IMR-90 (cell line): ENCODE data around the gene ZFHX3. TPM values are rescaled to one million over a fixed set of nuclear protein-coding genes. Genes with fewer than 3 reads are reported as not detected.

ENCODE experiments used
- ATAC-seq: fragments of 200-7000 bp; cut with Tn5 transposase; 2 replicates; pipeline ENCODE4 v1.9.1; 2020; ENCODE audit warnings: low read depth, mild to moderate bottlenecking, moderate library complexity
- BruUV-seq: library from RNA; stranded (reverse); fragments of 400-500 nt; replicated peaks from 2 replicates; lab custom pipeline; 2021; lab: Mats Ljungman, UMichigan
- CTCF ChIA-PET: fragments of 300-600 bp; formaldehyde crosslinking; extraction: SDS; loops from one replicate; lab custom pipeline; 2021; ENCODE audit warnings: antibody characterized with exemption; lab: Yijun Ruan, JAX
- POLR2A ChIA-PET: fragments of 300-600 bp; sonication (Branson Sonifier 250); formaldehyde crosslinking; loops from one replicate; lab custom pipeline; 2022; ENCODE audit warnings: antibody characterized with exemption; ENCODE audit not compliant: unreplicated experiment; lab: Charles Lee
- DNase-seq: peaks from one replicate; pipeline ENCODE4 v3.0.0; 2013
- H2AFZ ChIP-seq: replicated peaks from 2 replicates; pipeline ENCODE3; 2013; ENCODE audit warnings: low read length, mild to moderate bottlenecking; ENCODE audit not compliant: poor library complexity
- H2AK5ac ChIP-seq: 2 replicates; pipeline ENCODE4 v1.6.1; 2013; ENCODE audit warnings: low read depth, low read length, inconsistent platforms
- H2AK9ac ChIP-seq: replicated peaks from 2 replicates; pipeline ENCODE3; 2013; ENCODE audit warnings: mild to moderate bottlenecking, low read depth, low read length, moderate library complexity; ENCODE audit not compliant: poor library complexity
- H2BK120ac ChIP-seq: 2 replicates; pipeline ENCODE4 v1.6.1; 2013; ENCODE audit warnings: low read depth, low read length, inconsistent platforms
- H2BK15ac ChIP-seq: 3 replicates; pipeline ENCODE4 v1.6.1; 2013; ENCODE audit warnings: low read depth, low read length, inconsistent platforms
- H2BK20ac ChIP-seq: 2 replicates; pipeline ENCODE4 v1.6.1; 2013; ENCODE audit warnings: low read depth, mild to moderate bottlenecking, inconsistent platforms, low read length, moderate library complexity
- H2BK5ac ChIP-seq: 2 replicates; pipeline ENCODE4 v1.6.1; 2013; ENCODE audit warnings: mild to moderate bottlenecking, low read depth, low read length, inconsistent platforms; ENCODE audit not compliant: poor library complexity, severe bottlenecking
- H3K14ac ChIP-seq: replicated peaks from 2 replicates; pipeline ENCODE4 v1.6.1; 2013; ENCODE audit warnings: low read depth, low read length, inconsistent platforms
- H3K18ac ChIP-seq: 2 replicates; pipeline ENCODE4 v1.6.1; 2013; ENCODE audit warnings: low read depth, low read length, control low read depth
- H3K23ac ChIP-seq: 2 replicates; pipeline ENCODE4 v1.6.1; 2013; ENCODE audit warnings: low read depth, low read length, inconsistent platforms
- H3K27ac ChIP-seq: 2 replicates; pipeline ENCODE4 v1.5.1; 2013; ENCODE audit warnings: mild to moderate bottlenecking, control low read depth, low read length; ENCODE audit not compliant: insufficient read depth
- H3K27me3 ChIP-seq: 2 replicates; pipeline ENCODE4 v1.6.1; 2013; ENCODE audit warnings: low read length; ENCODE audit not compliant: control insufficient read depth, insufficient read depth
- H3K36me3 ChIP-seq: 2 replicates; pipeline ENCODE4 v1.6.1; 2013; ENCODE audit warnings: low read length, mixed read lengths; ENCODE audit not compliant: control insufficient read depth, insufficient read depth
- H3K4ac ChIP-seq: 2 replicates; pipeline ENCODE4 v1.6.1; 2013; ENCODE audit warnings: low read depth, low read length, inconsistent platforms
- H3K4me1 ChIP-seq: 2 replicates; pipeline ENCODE4 v1.6.1; 2013; ENCODE audit warnings: low read length, mixed read lengths; ENCODE audit not compliant: control insufficient read depth, insufficient read depth
- H3K4me2 ChIP-seq: 2 replicates; pipeline ENCODE4 v1.6.1; 2013; ENCODE audit warnings: low read depth, mild to moderate bottlenecking, control low read depth, low read length, moderate library complexity
- H3K4me3 ChIP-seq: 2 replicates; pipeline ENCODE4 v1.5.1; 2013; ENCODE audit warnings: low read depth, mild to moderate bottlenecking, control low read depth, low read length, moderate library complexity; ENCODE audit not compliant: insufficient read depth
- H3K56ac ChIP-seq: 2 replicates; pipeline ENCODE4 v1.6.1; 2013; ENCODE audit warnings: low read length, inconsistent platforms; ENCODE audit not compliant: insufficient read depth; ENCODE audit errors: extremely low read depth
- H3K79me1 ChIP-seq, 2 experiments: 2 replicates each; pipeline ENCODE4 v1.6.1; 2013; ENCODE audit warnings: low read length in 2 of 2, inconsistent platforms in 1 of 2, low read depth in 1 of 2
- H3K9ac ChIP-seq: 2 replicates; pipeline ENCODE4 v1.6.1; 2013; ENCODE audit warnings: low read depth, low read length, control low read depth
- H3K9me1 ChIP-seq: 2 replicates; pipeline ENCODE4 v1.6.1; 2013; ENCODE audit warnings: low read length, inconsistent platforms; ENCODE audit not compliant: insufficient read depth
- H3K9me3 ChIP-seq: 2 replicates; pipeline ENCODE4 v1.6.1; 2013; ENCODE audit warnings: low read length; ENCODE audit not compliant: control insufficient read depth, insufficient read depth
- H4K20me1 ChIP-seq: 2 replicates; pipeline ENCODE4 v1.6.1; 2013; ENCODE audit warnings: low read length, inconsistent platforms; ENCODE audit not compliant: insufficient read depth
- H4K5ac ChIP-seq: 2 replicates; pipeline ENCODE4 v1.6.1; 2013; ENCODE audit warnings: mild to moderate bottlenecking, low read depth, low read length, control low read depth
- H4K8ac ChIP-seq, 2 experiments: 2 replicates each; pipeline ENCODE4 v1.6.1; 2013; ENCODE audit warnings: low read depth in 2 of 2, low read length in 2 of 2, control low read depth in 1 of 2, inconsistent platforms in 1 of 2
- H4K91ac ChIP-seq: 2 replicates; pipeline ENCODE4 v1.6.1; 2013; ENCODE audit warnings: low read depth, low read length, inconsistent platforms; ENCODE audit not compliant: insufficient read depth
- BHLHE40 ChIP-seq: fragments of 150-350 bp; IDR thresholded peaks from 2 replicates; pipeline ENCODE4 v1.6.1; 2016; ENCODE audit warnings: mild to moderate bottlenecking, low read depth, low read length
- CHD1 ChIP-seq: IDR thresholded peaks from 2 replicates; pipeline ENCODE4 v1.6.1; 2012; ENCODE audit warnings: low read depth, low read length, improper control_type of control experiment
- MAZ ChIP-seq: IDR thresholded peaks from 2 replicates; pipeline ENCODE4 v1.6.1; 2012; ENCODE audit warnings: low read depth, mild to moderate bottlenecking, low read length, improper control_type of control experiment, moderate library complexity, borderline replicate concordance
- RFX5 ChIP-seq: IDR thresholded peaks from 2 replicates; pipeline ENCODE4 v1.8.0; 2012; ENCODE audit warnings: low read depth, mild to moderate bottlenecking, low read length, moderate library complexity
- WGBS, 2 experiments: methylation state at CpG; one replicate each; pipeline versions ENCODE4 v1.1.5 to v1.1.7; 2013; ENCODE audit warnings: missing lambda C conversion rate in 2 of 2; ENCODE audit not compliant: insufficient read length in 1 of 2; ENCODE audit errors: extremely low coverage in 2 of 2; 5-methylcytosine and 5-hydroxymethylcytosine counted together
- dilution Hi-C: fragments of 300-500 bp; cut with HindIII; formaldehyde crosslinking; loops from one replicate; pipeline ENCODE4 v1.14.3; 2018; ENCODE audit warnings: low sequenced_read_pairs; ENCODE audit not compliant: unreplicated experiment
- in situ Hi-C: fragments of 300-500 bp; cut with MboI; formaldehyde crosslinking; loops from 3 replicates; pipeline ENCODE4 v1.14.3; 2019; ENCODE audit warnings: low sequenced_read_pairs, inconsistent platforms, mixed read lengths
- intact Hi-C: fragments of 100-400 bp; cut with micrococcal nuclease; formaldehyde crosslinking; loops from 2 replicates; pipeline ENCODE4 v1.10.0; 2022
- polyA plus RNA-seq, 3 experiments: library from polyadenylated mRNA; depleted of rRNA; stranded (reverse); fragments of >200 nt; gene quantifications; 2 replicates each; pipeline ENCODE4 v1.2.3, GENCODE V29; 2012; ENCODE audit warnings: low replicate concordance in 1 of 3
- total RNA-seq: library from RNA; depleted of rRNA; stranded (reverse); fragments of >200 nt; gene quantifications from 2 replicates; pipeline ENCODE4 v1.2.3, GENCODE V29; 2012

The ZFHX3 gene
- total and polyA plus RNA-seq, 2 of the 4 experiments (the other 2 are of a cell fraction), result 1.4 to 1.7 TPM

DNA sequence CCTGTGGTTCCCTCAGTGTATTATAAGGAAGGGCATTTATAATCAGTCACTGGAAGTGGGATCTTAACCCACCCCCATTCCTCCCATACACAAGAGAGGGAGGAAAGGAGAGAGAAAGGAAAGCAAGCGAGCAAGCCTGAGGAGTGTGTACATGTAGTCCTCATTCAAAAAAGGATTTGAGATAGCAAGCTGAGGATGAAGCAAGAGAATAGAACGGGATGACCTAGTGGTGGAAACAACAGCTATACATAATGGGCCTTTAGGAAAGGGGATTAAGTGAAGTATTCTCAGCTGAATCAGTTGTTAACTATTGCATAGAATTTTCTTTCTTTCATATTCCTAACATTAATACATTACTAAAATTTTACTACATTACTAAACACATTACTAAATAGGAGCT, 281.4 kb downstream of the ZFHX3 start:
- no peak overlapping the region for H3K9ac ChIP-seq
- dilution Hi-C loops, result no loop called here
- no peak overlapping the region for H4K91ac ChIP-seq
- no peak overlapping the region for H2BK120ac ChIP-seq
- H3K79me1 ChIP-seq, result no peaks in the 10 kb centered on the region
- H3K4me1 ChIP-seq, result no peaks in the 10 kb centered on the region; the same call in 1 of the 2 replicates
- no peak overlapping the region for H2BK5ac ChIP-seq
- no peak overlapping the region for H3K18ac ChIP-seq
- in situ Hi-C loops, result no loop called here
- intact Hi-C loops, result no loop called here
- H4K8ac ChIP-seq, result no peak overlapping the region
- H3K56ac ChIP-seq, result no peak overlapping the region
- no peaks in the 10 kb centered on the region for H3K27me3 ChIP-seq
- H4K20me1 ChIP-seq, result no peaks in the 10 kb centered on the region
- H2AK5ac ChIP-seq, result no peak overlapping the region
- no peak overlapping the region for H3K23ac ChIP-seq
- no peak overlapping the region for H4K5ac ChIP-seq
- H3K36me3 ChIP-seq, result no peaks in the 10 kb centered on the region
- no peak for DNase-seq
- WGBS, 2 experiments, result no CpG with 5 or more reads among the region's 2 CpGs
- ChIA-PET POLR2A (no interaction called here), CTCF (no interaction called here)
- H3K4me2 ChIP-seq, result no peak overlapping the region
- no peak overlapping the region for H3K27ac ChIP-seq
- no peak overlapping the region for H2AFZ ChIP-seq
- no peak overlapping the region for H3K14ac ChIP-seq
- TF ChIP-seq BHLHE40, result no peak
- no peak for TF ChIP-seq RFX5
- TF ChIP-seq CHD1, result no peak
- TF ChIP-seq MAZ, result no peak
- H3K4me3 ChIP-seq, result no peak overlapping the region
- ATAC-seq, result no peak
- peaks cover 4% of the 10 kb centered on the region; the same call in 1 of the 2 replicates for H3K9me1 ChIP-seq
- no peak overlapping the region for H2AK9ac ChIP-seq
- no peak overlapping the region for H3K4ac ChIP-seq
- H3K9me3 ChIP-seq, result no peaks in the 10 kb centered on the region
- BruUV-seq, result no TSS peak
- H2BK15ac ChIP-seq, result no peak overlapping the region
- H2BK20ac ChIP-seq, result no peak overlapping the region
